Heart right ventricle (tissue), 16 donors: Measurements from ENCODE around the gene CMTM5. TPM values are rescaled to one million over a fixed set of nuclear protein-coding genes. Genes with fewer than 3 reads are reported as not detected.

Experiments used
- ATAC-seq, 8 donors: fragments of 200-7000 bp; cut with Tn5 transposase; one replicate each; pipeline ENCODE4 v1.9.1; 2020; ENCODE audit warnings: mild to moderate bottlenecking in 8 of 8, moderate library complexity in 8 of 8, moderate number of reproducible peaks in 1 of 8
- DNase-seq, 2 donors: peaks; one replicate each; pipeline ENCODE4 v3.0.0-alpha.2; 2020
- H3K27ac ChIP-seq, 10 donors: fragments of 200-600 bp; sonication (generic) in 2 of 10; one replicate each; pipeline versions ENCODE4 v1.5.0 to v1.8.0; 2020 to 2022; ENCODE audit warnings: mild to moderate bottlenecking in 3 of 10
- H3K27me3 ChIP-seq, 7 donors: fragments of 200-600 bp; one replicate each; pipeline ENCODE4 v1.8.0; 2021 to 2022; ENCODE audit warnings: mild to moderate bottlenecking in 2 of 7
- H3K36me3 ChIP-seq, 9 donors: fragments of 200-600 bp; sonication (generic) in 1 of 9; one replicate each; pipeline versions ENCODE4 v1.5.0 to v1.8.0; 2020 to 2022; ENCODE audit warnings: mild to moderate bottlenecking in 2 of 9
- H3K4me1 ChIP-seq, 9 donors: fragments of 200-600 bp; sonication (generic) in 1 of 9; one replicate each; pipeline versions ENCODE4 v1.5.0 to v1.8.0; 2020 to 2022; ENCODE audit warnings: mild to moderate bottlenecking in 4 of 9
- H3K4me3 ChIP-seq, 10 donors: fragments of 200-600 bp; sonication (generic) in 2 of 10; one replicate each; pipeline versions ENCODE4 v1.5.0 to v1.8.0; 2020 to 2022; ENCODE audit warnings: mild to moderate bottlenecking in 7 of 10, moderate library complexity in 2 of 10
- H3K9me3 ChIP-seq, 11 donors: fragments of 200-600 bp in 10 of 11; sonication (generic) in 2 of 11; one replicate each; pipeline versions ENCODE4 v1.5.0 to v1.8.0; 2013 to 2022; ENCODE audit warnings: mild to moderate bottlenecking in 2 of 11, control low read depth in 1 of 11, moderate library complexity in 1 of 11
- WGBS, 2 donors: extraction: QIAGEN DNeasy Blood & Tissue Kit; methylation state at CpG; one replicate each; pipeline ENCODE4 v1.1.7; 2013; ENCODE audit warnings: inconsistent platforms in 1 of 2; 5-methylcytosine and 5-hydroxymethylcytosine counted together
- intact Hi-C, 10 donors: fragments of 100-400 bp; cut with DNase I; formaldehyde crosslinking; loops; one replicate each; pipeline versions ENCODE4 v1.11.1 to v1.14.2; 2022
- polyA plus RNA-seq, 2 donors: library from polyadenylated mRNA; stranded (reverse); fragments of 200-250 nt; gene quantifications; one replicate each; pipeline ENCODE4 v1.2.3, GENCODE V29; 2013
- total RNA-seq, 10 donors: library from RNA; stranded (reverse); fragmentation: NEBNext Ultra II Directional in 3 of 10; extraction: Animal tissue kit (Norgen Biotek cat#: 25700) in 3 of 10; gene quantifications; one replicate each; pipeline versions ENCODE4 v1.2.1 to v1.2.4, GENCODE V29; 2021 to 2023
- TF ChIP-seq, protein P1 (sequence below), 9 donors: fragments of 200-600 bp; sonication (generic) in 2 of 9; IDR thresholded peaks; one replicate each; pipeline versions ENCODE4 v1.5.0 to v1.8.0; 2021 to 2022; ENCODE audit warnings: antibody characterized with exemption in 9 of 9, mild to moderate bottlenecking in 5 of 9, moderate library complexity in 1 of 9
- donor health status: Arrhythmogenic right ventricular cardiomyopathy.
- donor health status: ischemic (EF 13 %, LVEDD 7.1; RV severe dilation, severe dysfunction).
- donor health status: healthy with polysubstance abuse.
- donor health status: DM: no; HTN: yes; CAD: no.
- donor health status: DM: no; HTN: no; CAD: no.
- donor health status: ischemic (EF 25% LVEDD 6.9; RV normal size, moderate dysfunction).
- donor health status: ischemic (EF 25% LVEDD 5.7; RV mildly dilated, moderate dysfunction).
- donor health status: healthy.
- donor health status: DM: yes; HTN: yes; CAD: no.
- donor health status: Ischemic cardiomyopathy.
- donor health status: ischemic (EF 35%, LVEDD 5.7; RV mildly dilated, moderate dysfunction).
- donor health status: nonischemic (EF 11% LVEDD 7.7; RV severe dilation, severe dysfunction).
- donor health status: DM: yes; HTN: yes; CAD: no.
- donor health status: PGD.
- donor health status: ischemic (EF 29% LVEDD 5.4; RV normal size, mild dysfunction).
- donor health status: nonischemic (EF 23%, LVEDD 6.1; RV moderate dilation, normal function).

The CMTM5 gene
- total and polyA plus RNA-seq, 12 donors: 0.32 to 5.3 (median 0.53) TPM; not detected in 7

DNA sequence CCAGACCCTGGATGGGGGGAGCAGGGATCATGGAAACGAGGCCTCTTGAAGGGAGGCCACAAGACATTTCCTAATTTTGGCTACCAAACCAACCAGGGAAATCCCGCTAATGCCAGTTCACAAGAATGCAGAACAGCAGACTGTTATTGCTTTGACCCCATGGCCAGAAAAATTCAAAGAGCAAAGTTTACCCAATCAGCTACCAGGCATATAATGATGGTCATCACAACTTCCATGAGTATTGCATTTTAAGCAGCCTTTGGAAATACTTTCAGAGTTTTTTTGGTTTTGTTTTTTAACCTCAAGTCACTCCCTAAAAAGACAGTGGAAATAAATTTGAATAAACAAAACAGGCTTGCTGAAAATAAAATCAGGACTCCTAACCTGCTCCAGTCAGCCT lies 4.3 kb upstream of the CMTM5 start, which contains the start of gene IL25:
Gene IL25, plus strand, starts transcription at position 301 of the 400 bp plus-strand sequence.
- intact Hi-C loops: loop anchor here in 3 of 10 donors (5.0 to 10.0 kb wide), 2 partner anchors 35 to 108 kb away; no protein-coding TSS in a partner anchor
- H3K36me3 ChIP-seq: no peaks in the 10 kb centered on the region
- TF ChIP-seq, protein P1, sequence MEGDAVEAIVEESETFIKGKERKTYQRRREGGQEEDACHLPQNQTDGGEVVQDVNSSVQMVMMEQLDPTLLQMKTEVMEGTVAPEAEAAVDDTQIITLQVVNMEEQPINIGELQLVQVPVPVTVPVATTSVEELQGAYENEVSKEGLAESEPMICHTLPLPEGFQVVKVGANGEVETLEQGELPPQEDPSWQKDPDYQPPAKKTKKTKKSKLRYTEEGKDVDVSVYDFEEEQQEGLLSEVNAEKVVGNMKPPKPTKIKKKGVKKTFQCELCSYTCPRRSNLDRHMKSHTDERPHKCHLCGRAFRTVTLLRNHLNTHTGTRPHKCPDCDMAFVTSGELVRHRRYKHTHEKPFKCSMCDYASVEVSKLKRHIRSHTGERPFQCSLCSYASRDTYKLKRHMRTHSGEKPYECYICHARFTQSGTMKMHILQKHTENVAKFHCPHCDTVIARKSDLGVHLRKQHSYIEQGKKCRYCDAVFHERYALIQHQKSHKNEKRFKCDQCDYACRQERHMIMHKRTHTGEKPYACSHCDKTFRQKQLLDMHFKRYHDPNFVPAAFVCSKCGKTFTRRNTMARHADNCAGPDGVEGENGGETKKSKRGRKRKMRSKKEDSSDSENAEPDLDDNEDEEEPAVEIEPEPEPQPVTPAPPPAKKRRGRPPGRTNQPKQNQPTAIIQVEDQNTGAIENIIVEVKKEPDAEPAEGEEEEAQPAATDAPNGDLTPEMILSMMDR (IDR thresholded peaks at IDR 0.05): no peak
- H3K27me3 ChIP-seq: no peaks in the 10 kb centered on the region
- no peak within 1 kb of the TSS for H3K27ac ChIP-seq
- H3K9me3 ChIP-seq: no peaks in the 10 kb centered on the region
- no peak for ATAC-seq
- WGBS, 2 donors: 71 to 79% methylated on average over 2 of the region's 2 CpGs
- DNase-seq: no peak
- no peak within 1 kb of the TSS for H3K4me3 ChIP-seq
- H3K4me1 ChIP-seq: peaks cover 0 to 16% (median 0%) of the 10 kb centered on the region in 9 donors

DNA sequence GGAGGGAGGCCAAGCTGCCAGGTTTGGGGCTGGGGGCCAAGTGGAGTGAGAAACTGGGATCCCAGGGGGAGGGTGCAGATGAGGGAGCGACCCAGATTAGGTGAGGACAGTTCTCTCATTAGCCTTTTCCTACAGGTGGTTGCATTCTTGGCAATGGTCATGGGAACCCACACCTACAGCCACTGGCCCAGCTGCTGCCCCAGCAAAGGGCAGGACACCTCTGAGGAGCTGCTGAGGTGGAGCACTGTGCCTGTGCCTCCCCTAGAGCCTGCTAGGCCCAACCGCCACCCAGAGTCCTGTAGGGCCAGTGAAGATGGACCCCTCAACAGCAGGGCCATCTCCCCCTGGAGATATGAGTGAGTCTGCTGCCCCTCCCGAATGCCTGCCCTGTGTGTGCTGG lies 3.8 kb upstream of the CMTM5 start:
- DNase-seq (no peak), ATAC-seq (no peak)
- Histone ChIP-seq H3K4me1 (peaks cover 0 to 17% (median 0%) of the 10 kb centered on the region in 9 donors), H3K27ac (no peak overlapping the region), H3K36me3 (no peaks in the 10 kb centered on the region), H3K9me3 (no peaks in the 10 kb centered on the region), H3K27me3 (no peaks in the 10 kb centered on the region), H3K4me3 (no peak overlapping the region)
- 84 to 90% methylated on average over 3 of the region's 3 CpGs for WGBS, 2 donors
- intact Hi-C loops: loop anchor here in 3 of 10 donors (5.0 to 10.0 kb wide), 2 partner anchors 36 to 108 kb away; no protein-coding TSS in a partner anchor
- TF ChIP-seq, protein P1 (IDR thresholded peaks at IDR 0.05): no peak

GRCh38 chr14:23375527-23376251 lies 1.2 kb upstream of the CMTM5 start:
- WGBS, 2 donors: 80 to 83% methylated on average over 21 of the region's 21 CpGs
- no peak for DNase-seq
- intact Hi-C loops: loop anchor here in 6 of 10 donors (2.0 to 10.0 kb wide), 5 partner anchors 47 to 113 kb away; no protein-coding TSS in a partner anchor

DNA sequence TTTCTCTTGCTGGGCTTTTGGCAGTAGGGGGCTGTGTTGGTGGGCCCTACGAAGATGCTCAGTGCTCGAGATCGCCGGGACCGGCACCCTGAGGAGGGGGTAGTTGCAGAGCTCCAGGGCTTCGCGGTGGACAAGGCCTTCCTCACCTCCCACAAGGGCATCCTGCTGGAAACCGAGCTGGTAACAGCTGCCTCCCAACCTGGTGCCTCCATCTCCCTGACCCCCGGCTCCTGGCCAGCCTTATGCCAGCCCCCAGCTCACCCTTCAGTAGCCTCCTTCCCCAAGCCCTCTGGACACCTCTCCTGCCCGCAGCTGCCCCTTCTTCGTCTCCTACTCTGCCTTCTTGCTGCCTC lies 328 bp downstream of the CMTM5 start:
- H3K27me3 ChIP-seq: peaks cover 0 to 7% (median 0%) of the 10 kb centered on the region in 7 donors
- H3K4me1 ChIP-seq: peaks cover 0 to 34% (median 8%) of the 10 kb centered on the region in 9 donors
- TF ChIP-seq, protein P1 (IDR thresholded peaks at IDR 0.05): no peak
- peak overlapping the region in 5 of 10 donors; percentile 22 to 44 (median 30) for H3K27ac ChIP-seq
- no peaks in the 10 kb centered on the region for H3K9me3 ChIP-seq
- peak overlapping the region in 3 of 10 donors; percentile 23 to 33 (median 32) for H3K4me3 ChIP-seq
- peaks cover 0 to 21% (median 0%) of the 10 kb centered on the region in 9 donors for H3K36me3 ChIP-seq
- WGBS, 2 donors: 37 to 45% methylated on average over 11 of the region's 11 CpGs
- DNase-seq (no peak), ATAC-seq (peak in 2 of 8 donors; percentile 0 to 4)
- intact Hi-C loops: loop anchor here in 6 of 10 donors (2.0 to 10.0 kb wide), 5 partner anchors 48 to 115 kb away; no protein-coding TSS in a partner anchor

More at GRCh38 chr14:23375527-23376251, 1.2 kb upstream of the CMTM5 start:
- peaks cover 0 to 3% (median 0%) of the 10 kb centered on the region in 7 donors for H3K27me3 ChIP-seq
- H3K4me3 ChIP-seq: peak overlapping the region in 1 of 10 donors; percentile 23
- H3K36me3 ChIP-seq: peaks cover 0 to 6% (median 0%) of the 10 kb centered on the region in 9 donors
- no peaks in the 10 kb centered on the region for H3K9me3 ChIP-seq
- TF ChIP-seq, protein P1 (IDR thresholded peaks at IDR 0.05): no peak
- H3K4me1 ChIP-seq: peaks cover 0 to 23% (median 7%) of the 10 kb centered on the region in 9 donors
- no peak overlapping the region for H3K27ac ChIP-seq
- ATAC-seq: no peak
